Esophagus squamous epithelium (tissue), 5 donors: Measurements from ENCODE around the gene CHMP5. TPM values are rescaled to one million over a fixed set of nuclear protein-coding genes. Genes with fewer than 3 reads are reported as not detected.
A peak's percentile ranks its signal among the peaks of the same experiment; 100 is the strongest.

Experiments used
- DNase-seq: peaks from one replicate; lab custom pipeline; 2025; lab: John Stamatoyannopoulos, UW
- H3K27ac ChIP-seq, 4 donors: fragments of 200-600 bp; sonication (generic); one replicate each; pipeline ENCODE4 v1.5.1; 2016 to 2019; ENCODE audit warnings: mild to moderate bottlenecking in 1 of 4
- H3K27me3 ChIP-seq, 4 donors: fragments of 200-600 bp; sonication (generic); 1 replicate in 3 of 4; 2 replicates in 1 of 4; pipeline versions ENCODE4 v1.5.1 to v1.6.0; 2017 to 2021; ENCODE audit warnings: antibody characterized with exemption in 1 of 4
- H3K36me3 ChIP-seq, 3 donors: fragments of 200-600 bp; sonication (generic); one replicate each; pipeline ENCODE4 v1.5.1; 2016 to 2019
- H3K4me1 ChIP-seq, 3 donors: fragments of 200-600 bp; sonication (generic); one replicate each; pipeline ENCODE4 v1.5.1; 2017 to 2019
- H3K4me3 ChIP-seq, 4 donors: fragments of 200-600 bp; sonication (generic); 1 replicate in 3 of 4; 2 replicates in 1 of 4; pipeline ENCODE4 v1.5.1; 2016 to 2019; ENCODE audit warnings: mild to moderate bottlenecking in 2 of 4, moderate library complexity in 1 of 4
- H3K9me3 ChIP-seq, 3 donors: fragments of 200-600 bp; sonication (generic); one replicate each; pipeline ENCODE4 v1.5.1; 2016 to 2019
- POLR2A ChIP-seq, 4 donors: fragments of 450-650 bp; IDR thresholded peaks; one replicate each; pipeline ENCODE4 v1.6.1; 2017; ENCODE audit warnings: antibody characterized with exemption in 4 of 4, mild to moderate bottlenecking in 4 of 4, moderate library complexity in 3 of 4
- WGBS, 2 donors: methylation state at CpG; one replicate each; pipeline ENCODE4 v1.1.5; 2018; 5-methylcytosine and 5-hydroxymethylcytosine counted together
- intact Hi-C: fragments of 100-400 bp; cut with DNase I; formaldehyde crosslinking; loops from one replicate; pipeline ENCODE4 v1.15.0; 2022
- total RNA-seq, 4 donors: library from RNA; depleted of rRNA; stranded (reverse); fragments of >200 nt; gene quantifications; one replicate each; pipeline ENCODE4 v1.1.0, GENCODE V29; 2016
- TF ChIP-seq, protein P1 (sequence below), 6 experiments: fragments of 450-650 bp in 4 of 6; fragments of 200-600 bp in 2 of 6; sonication (generic) in 2 of 6; IDR thresholded peaks; one replicate each; pipeline ENCODE4 v1.5.1; 2016 to 2019; ENCODE audit warnings: antibody characterized with exemption in 6 of 6, mild to moderate bottlenecking in 4 of 6, moderate library complexity in 4 of 6
- donor health status: DM: yes; HTN: yes; CAD: no.

Gene CHMP5
- total RNA-seq, 4 donors from 2014 or later = 37.7 to 62.5 (median 54.2) TPM

DNA sequence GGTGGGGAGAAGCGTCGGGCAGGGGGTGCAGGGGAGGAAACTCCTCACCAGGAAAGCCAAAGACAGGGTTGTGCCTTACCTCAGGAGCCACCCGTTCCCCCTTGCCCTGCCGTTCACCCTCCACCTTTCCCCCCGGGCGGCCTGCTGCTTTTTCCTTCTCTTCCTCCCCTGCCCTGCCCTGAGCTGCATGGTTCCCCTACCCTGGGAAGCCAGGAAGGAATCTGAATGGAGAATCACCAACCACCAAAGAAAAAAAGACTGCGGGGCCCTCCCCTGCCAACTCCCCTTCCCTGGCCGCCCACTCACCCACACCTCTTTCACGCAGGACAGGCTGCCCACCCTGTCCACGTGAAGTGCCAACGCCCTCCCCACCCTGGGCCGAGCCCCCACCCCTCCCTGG is 24.6 kb downstream of the CHMP5 start:
- peak overlapping the region; percentile 94 to 100 (median 96) for H3K27ac ChIP-seq
- H3K4me3 ChIP-seq = peak overlapping the region; percentile 59 to 96 (median 66)
- H3K4me1 ChIP-seq = peaks cover 8 to 58% (median 32%) of the 10 kb centered on the region in 3 donors
- 0 to 10% methylated on average over 4 to 7 of the region's 12 CpGs for WGBS, 2 donors
- H3K36me3 ChIP-seq = peaks cover 0 to 44% (median 0%) of the 10 kb centered on the region in 3 donors
- no peaks in the 10 kb centered on the region for H3K27me3 ChIP-seq
- intact Hi-C loops = no loop called here
- no peaks in the 10 kb centered on the region for H3K9me3 ChIP-seq
- TF ChIP-seq, protein P1, sequence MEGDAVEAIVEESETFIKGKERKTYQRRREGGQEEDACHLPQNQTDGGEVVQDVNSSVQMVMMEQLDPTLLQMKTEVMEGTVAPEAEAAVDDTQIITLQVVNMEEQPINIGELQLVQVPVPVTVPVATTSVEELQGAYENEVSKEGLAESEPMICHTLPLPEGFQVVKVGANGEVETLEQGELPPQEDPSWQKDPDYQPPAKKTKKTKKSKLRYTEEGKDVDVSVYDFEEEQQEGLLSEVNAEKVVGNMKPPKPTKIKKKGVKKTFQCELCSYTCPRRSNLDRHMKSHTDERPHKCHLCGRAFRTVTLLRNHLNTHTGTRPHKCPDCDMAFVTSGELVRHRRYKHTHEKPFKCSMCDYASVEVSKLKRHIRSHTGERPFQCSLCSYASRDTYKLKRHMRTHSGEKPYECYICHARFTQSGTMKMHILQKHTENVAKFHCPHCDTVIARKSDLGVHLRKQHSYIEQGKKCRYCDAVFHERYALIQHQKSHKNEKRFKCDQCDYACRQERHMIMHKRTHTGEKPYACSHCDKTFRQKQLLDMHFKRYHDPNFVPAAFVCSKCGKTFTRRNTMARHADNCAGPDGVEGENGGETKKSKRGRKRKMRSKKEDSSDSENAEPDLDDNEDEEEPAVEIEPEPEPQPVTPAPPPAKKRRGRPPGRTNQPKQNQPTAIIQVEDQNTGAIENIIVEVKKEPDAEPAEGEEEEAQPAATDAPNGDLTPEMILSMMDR (IDR thresholded peaks at IDR 0.05) = no peak
- no peak for TF ChIP-seq POLR2A (IDR thresholded peaks at IDR 0.05)
- DNase-seq = no peak

DNA sequence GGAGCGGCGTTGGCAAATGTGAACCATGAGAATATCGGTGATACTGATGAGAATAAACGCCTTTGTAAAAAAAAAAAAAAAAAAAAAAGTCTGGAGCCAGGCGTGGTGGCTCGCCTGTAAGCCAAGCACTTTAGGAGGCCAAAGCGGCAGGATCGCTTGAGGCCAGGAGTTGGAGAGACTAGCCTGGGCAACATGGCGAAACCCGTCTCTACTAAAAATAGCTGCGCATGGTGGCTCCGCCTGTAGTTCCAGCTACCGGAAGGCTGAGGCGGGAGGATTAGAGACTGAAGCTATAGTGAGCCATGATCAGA is 25.0 kb downstream of the CHMP5 start:
- 0 to 1% methylated on average over 12 to 14 of the region's 14 CpGs for WGBS, 2 donors
- H3K27ac ChIP-seq = peak overlapping the region; percentile 94 to 100 (median 96)
- intact Hi-C loops = no loop called here

DNA sequence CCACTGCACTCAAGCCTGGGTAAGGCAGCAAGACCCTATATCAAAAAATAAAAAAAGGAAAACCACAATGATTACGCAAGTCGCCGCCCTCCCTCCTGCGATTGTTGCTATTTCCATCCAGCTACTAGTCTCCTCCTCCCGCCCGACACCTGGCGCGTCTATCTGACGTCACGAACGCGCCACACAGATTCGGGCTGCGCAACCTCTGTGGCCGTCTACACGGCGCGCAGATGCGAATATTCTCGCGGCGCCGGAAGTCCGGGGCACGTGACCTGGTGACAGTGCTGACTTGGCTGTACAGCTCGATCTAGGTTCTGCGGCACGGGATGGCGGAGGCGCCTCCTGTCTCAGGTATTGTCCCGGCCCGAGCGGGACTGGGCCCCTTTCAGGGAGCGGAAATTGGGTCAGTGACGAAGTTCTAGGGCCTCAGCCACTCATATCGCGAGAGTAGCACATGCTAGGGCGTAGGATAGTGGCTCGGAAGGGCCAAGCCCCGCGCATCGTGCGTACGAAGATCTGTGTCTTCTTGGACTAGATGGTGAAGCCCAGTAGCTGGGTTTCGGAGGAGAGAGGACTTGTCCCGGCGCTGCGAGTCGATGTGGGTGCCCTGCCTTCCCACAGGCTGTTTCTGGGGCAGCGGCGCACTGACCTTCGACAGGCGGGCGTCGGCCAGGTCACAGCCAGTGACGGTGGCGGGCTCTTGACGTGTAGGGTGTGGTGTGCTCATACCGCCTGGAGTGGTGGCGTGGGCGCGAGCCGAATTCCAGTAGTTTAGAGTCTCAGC is 25.6 kb downstream of the CHMP5 start, which contains the start of gene NFX1:
Gene NFX1 (plus strand): TSS at position 270 of the 784 bp plus-strand sequence. CDS start 57 bp downstream, at position 327.
- 0 to 1% methylated on average over 12 to 32 of the region's 63 CpGs for WGBS, 2 donors
- Histone ChIP-seq H3K27ac (peak within 1 kb of the TSS; percentile 94 to 100 (median 96)), H3K9me3 (no peaks in the 10 kb centered on the region)

More for the DNA sequence above, 25.0 kb downstream of the CHMP5 start:
- Histone ChIP-seq H3K27me3 (no peaks in the 10 kb centered on the region), H3K36me3 (peaks cover 0 to 44% (median 0%) of the 10 kb centered on the region in 3 donors), H3K4me1 (peaks cover 8 to 62% (median 32%) of the 10 kb centered on the region in 3 donors), H3K4me3 (peak overlapping the region; percentile 59 to 96 (median 66)), H3K9me3 (no peaks in the 10 kb centered on the region)
- no peak for DNase-seq
- TF ChIP-seq, protein P1 (IDR thresholded peaks at IDR 0.05) = peak in 1 of 6 experiments; percentile 3
- TF ChIP-seq POLR2A (IDR thresholded peaks at IDR 0.05) = no peak

DNA sequence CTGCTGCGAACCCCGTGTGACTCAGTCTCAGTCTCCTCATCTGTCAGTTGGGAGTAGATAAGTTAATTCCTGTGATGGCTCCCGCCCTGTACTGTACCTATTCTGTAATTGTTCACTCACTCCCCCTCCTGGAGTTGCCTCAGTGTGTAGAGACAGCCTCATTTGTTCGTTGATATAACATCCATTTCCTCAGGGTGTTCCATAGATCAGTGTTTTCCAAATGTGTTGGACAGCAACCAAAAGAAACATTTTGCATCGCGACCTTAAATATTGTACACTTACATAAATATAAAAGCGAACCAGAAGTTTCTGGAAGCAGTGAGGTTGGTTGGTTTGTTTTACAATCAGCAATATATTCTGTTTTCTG is 26.2 kb downstream of the CHMP5 start:
- 3 to 13% methylated on average over 7 of the region's 7 CpGs for whole genome bisulfite sequencing, 2 donors

More for the DNA sequence above, 25.6 kb downstream of the CHMP5 start, which contains the start of gene NFX1:
- H3K4me3 ChIP-seq = peak within 1 kb of the TSS; percentile 59 to 96 (median 66)
- peak in 3 of 4 donors; percentile 89 to 98 (median 93) for TF ChIP-seq POLR2A (IDR thresholded peaks at IDR 0.05)
- TF ChIP-seq, protein P1 (IDR thresholded peaks at IDR 0.05) = peak in 3 of 6 experiments; percentile 3 to 42 (median 10)
- H3K27me3 ChIP-seq = no peaks in the 10 kb centered on the region
- peaks cover 8 to 68% (median 32%) of the 10 kb centered on the region in 3 donors for H3K4me1 ChIP-seq
- H3K36me3 ChIP-seq = peaks cover 0 to 46% (median 3%) of the 10 kb centered on the region in 3 donors
- peak; percentile 86 for DNase-seq
- intact Hi-C loops = no loop called here

More for the DNA sequence above, 26.2 kb downstream of the CHMP5 start:
- no peak for TF ChIP-seq POLR2A (IDR thresholded peaks at IDR 0.05)
- TF ChIP-seq, protein P1 (IDR thresholded peaks at IDR 0.05) = peak in 1 of 6 experiments; percentile 24
- intact Hi-C loops = no loop called here
- no peak for DNase-seq
- Histone ChIP-seq H3K36me3 (peaks cover 0 to 46% (median 5%) of the 10 kb centered on the region in 3 donors), H3K27ac (peak overlapping the region; percentile 94 to 100 (median 96)), H3K4me3 (peak overlapping the region; percentile 59 to 96 (median 66)), H3K4me1 (peaks cover 8 to 74% (median 35%) of the 10 kb centered on the region in 3 donors), H3K9me3 (no peaks in the 10 kb centered on the region), H3K27me3 (no peaks in the 10 kb centered on the region)
